Lung (tissue), 12 donors: ENCODE measurements around the gene LPCAT2. TPM values are rescaled to one million over a fixed set of nuclear protein-coding genes. Genes with fewer than 3 reads are reported as not detected.

Experiments used
- ATAC-seq: fragments of 200-7000 bp; cut with Tn5 transposase; one replicate; pipeline ENCODE4 v1.9.1; 2020; ENCODE audit warnings: moderate number of reproducible peaks; ENCODE audit not compliant: insufficient read depth, low FRiP score
- DNase-seq, 3 donors: peaks; one replicate each; pipeline ENCODE4 v3.0.0-alpha.2; 2013 to 2017
- H3K27ac ChIP-seq, 2 donors: one replicate each; pipeline ENCODE4 v1.5.1; 2013; ENCODE audit warnings: mild to moderate bottlenecking in 2 of 2, moderate library complexity in 2 of 2, control low read depth in 1 of 2, inconsistent platforms in 1 of 2, low read depth in 1 of 2, low read length in 1 of 2
- H3K27me3 ChIP-seq, 3 donors: one replicate each; pipeline ENCODE4 v1.5.1; 2013; ENCODE audit warnings: low read length in 2 of 3; ENCODE audit not compliant: control insufficient read depth in 3 of 3, insufficient read depth in 3 of 3
- H3K36me3 ChIP-seq, 4 donors: one replicate each; pipeline ENCODE4 v1.5.1; 2013; ENCODE audit warnings: low read length in 4 of 4, mild to moderate bottlenecking in 1 of 4, moderate library complexity in 1 of 4; ENCODE audit not compliant: control insufficient read depth in 4 of 4, insufficient read depth in 4 of 4
- H3K4me1 ChIP-seq, 5 donors: one replicate each; pipeline ENCODE4 v1.5.1; 2013; ENCODE audit warnings: low read length in 5 of 5, mild to moderate bottlenecking in 2 of 5, moderate library complexity in 1 of 5; ENCODE audit not compliant: control insufficient read depth in 5 of 5, insufficient read depth in 5 of 5
- H3K4me3 ChIP-seq: one replicate; pipeline ENCODE4 v1.5.1; 2013; ENCODE audit warnings: mild to moderate bottlenecking, control low read depth, moderate library complexity
- H3K9ac ChIP-seq, 2 donors: one replicate each; pipeline ENCODE4 v1.5.1; 2013; ENCODE audit warnings: low read length in 2 of 2, control low read depth in 1 of 2; ENCODE audit not compliant: insufficient read depth in 1 of 2
- H3K9me3 ChIP-seq, 4 donors: one replicate each; pipeline ENCODE4 v1.5.1; 2013; ENCODE audit warnings: low read length in 3 of 4, mild to moderate bottlenecking in 1 of 4, moderate library complexity in 1 of 4; ENCODE audit not compliant: control insufficient read depth in 4 of 4, insufficient read depth in 3 of 4
- WGBS, 2 donors: extraction: QIAGEN DNeasy Blood & Tissue Kit; methylation state at CpG; one replicate each; pipeline ENCODE4 v1.1.7; 2013; 5-methylcytosine and 5-hydroxymethylcytosine counted together
- polyA plus RNA-seq, 2 donors: library from polyadenylated mRNA; stranded (reverse); fragments of 200-250 nt; gene quantifications; one replicate each; pipeline ENCODE4 v1.2.1, GENCODE V29; 2013
- total RNA-seq, 2 donors: library from RNA; depleted of rRNA in 1 of 2; stranded (reverse); fragments of >200 nt in 1 of 2; gene quantifications; one replicate each; pipeline ENCODE4 v1.2.1, GENCODE V29; 2014 to 2021
- TF ChIP-seq, protein P1 (sequence below): IDR thresholded peaks from 2 replicates; pipeline ENCODE4 v1.5.1; 2012; ENCODE audit warnings: mild to moderate bottlenecking; ENCODE audit errors: control extremely low read depth, extremely low read depth
- donor health status: control.
- donor health status: control.
- donor health status: Bipolar disorder and iron deficiency.
- donor health status: healthy.
- donor health status: DM: yes; HTN: yes; CAD: no.

Gene LPCAT2
- total and polyA plus RNA-seq, 4 donors = 9.5 to 25.3 (median 19.4) TPM

DNA sequence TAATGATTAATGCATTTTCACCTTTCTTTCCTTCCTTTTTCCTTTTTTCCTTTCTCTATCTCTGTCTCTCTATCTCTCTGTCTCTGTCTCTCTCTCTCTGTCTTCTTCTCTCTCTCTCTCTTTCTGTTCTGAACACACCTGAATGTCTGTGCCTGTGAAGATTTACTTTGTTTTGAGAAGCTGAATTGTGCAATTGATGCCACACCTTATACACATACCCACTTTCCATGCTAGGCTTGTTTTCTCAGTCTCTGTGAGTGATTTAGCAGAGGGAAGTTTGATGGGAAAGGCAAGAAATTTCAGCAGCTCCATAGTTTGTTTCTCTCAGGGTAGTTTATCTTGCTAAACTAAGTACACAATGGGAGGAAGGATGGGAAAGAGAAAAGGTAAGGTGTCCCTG lies 48.3 kb downstream of the LPCAT2 start:
- Histone ChIP-seq H3K4me1 (peaks cover 0 to 29% (median 8%) of the 10 kb centered on the region in 5 donors), H3K9me3 (no peaks in the 10 kb centered on the region), H3K27me3 (no peaks in the 10 kb centered on the region), H3K36me3 (peaks cover 1 to 13% (median 2%) of the 10 kb centered on the region in 4 donors), H3K4me3 (no peak overlapping the region), H3K27ac (no peak overlapping the region), H3K9ac (no peak overlapping the region)
- no peak for DNase-seq
- ATAC-seq = no peak
- TF ChIP-seq, protein P1, sequence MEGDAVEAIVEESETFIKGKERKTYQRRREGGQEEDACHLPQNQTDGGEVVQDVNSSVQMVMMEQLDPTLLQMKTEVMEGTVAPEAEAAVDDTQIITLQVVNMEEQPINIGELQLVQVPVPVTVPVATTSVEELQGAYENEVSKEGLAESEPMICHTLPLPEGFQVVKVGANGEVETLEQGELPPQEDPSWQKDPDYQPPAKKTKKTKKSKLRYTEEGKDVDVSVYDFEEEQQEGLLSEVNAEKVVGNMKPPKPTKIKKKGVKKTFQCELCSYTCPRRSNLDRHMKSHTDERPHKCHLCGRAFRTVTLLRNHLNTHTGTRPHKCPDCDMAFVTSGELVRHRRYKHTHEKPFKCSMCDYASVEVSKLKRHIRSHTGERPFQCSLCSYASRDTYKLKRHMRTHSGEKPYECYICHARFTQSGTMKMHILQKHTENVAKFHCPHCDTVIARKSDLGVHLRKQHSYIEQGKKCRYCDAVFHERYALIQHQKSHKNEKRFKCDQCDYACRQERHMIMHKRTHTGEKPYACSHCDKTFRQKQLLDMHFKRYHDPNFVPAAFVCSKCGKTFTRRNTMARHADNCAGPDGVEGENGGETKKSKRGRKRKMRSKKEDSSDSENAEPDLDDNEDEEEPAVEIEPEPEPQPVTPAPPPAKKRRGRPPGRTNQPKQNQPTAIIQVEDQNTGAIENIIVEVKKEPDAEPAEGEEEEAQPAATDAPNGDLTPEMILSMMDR = no peak

DNA sequence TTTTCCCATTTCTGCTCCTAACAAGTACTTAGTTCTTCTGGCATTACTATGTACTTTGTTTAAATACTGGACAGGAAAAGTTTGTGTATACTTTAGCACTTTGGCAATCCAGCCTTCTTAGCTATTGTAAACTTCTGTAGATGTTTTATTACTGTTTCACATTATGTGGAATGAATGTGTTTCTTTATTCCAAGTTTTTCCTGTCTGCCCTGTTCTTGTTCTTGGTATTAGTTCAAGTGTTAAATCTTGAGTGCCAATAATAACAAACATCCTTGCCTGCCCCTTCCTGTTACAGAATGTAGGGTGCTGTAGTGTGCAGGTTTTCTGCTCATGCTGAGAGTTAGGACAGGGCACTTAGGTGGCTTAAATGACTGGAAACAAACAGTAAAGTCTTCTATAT lies 50.4 kb downstream of the LPCAT2 start:
- TF ChIP-seq, protein P1 = no peak
- Histone ChIP-seq H3K9ac (no peak overlapping the region), H3K4me3 (no peak overlapping the region), H3K36me3 (peaks cover 0 to 4% (median 1%) of the 10 kb centered on the region in 4 donors), H3K27ac (no peak overlapping the region), H3K27me3 (no peaks in the 10 kb centered on the region), H3K4me1 (peaks cover 0 to 29% (median 8%) of the 10 kb centered on the region in 5 donors), H3K9me3 (no peaks in the 10 kb centered on the region)
- DNase-seq = peak in 2 of 3 donors; percentile 76 to 80
- ATAC-seq = peak; percentile 80

DNA sequence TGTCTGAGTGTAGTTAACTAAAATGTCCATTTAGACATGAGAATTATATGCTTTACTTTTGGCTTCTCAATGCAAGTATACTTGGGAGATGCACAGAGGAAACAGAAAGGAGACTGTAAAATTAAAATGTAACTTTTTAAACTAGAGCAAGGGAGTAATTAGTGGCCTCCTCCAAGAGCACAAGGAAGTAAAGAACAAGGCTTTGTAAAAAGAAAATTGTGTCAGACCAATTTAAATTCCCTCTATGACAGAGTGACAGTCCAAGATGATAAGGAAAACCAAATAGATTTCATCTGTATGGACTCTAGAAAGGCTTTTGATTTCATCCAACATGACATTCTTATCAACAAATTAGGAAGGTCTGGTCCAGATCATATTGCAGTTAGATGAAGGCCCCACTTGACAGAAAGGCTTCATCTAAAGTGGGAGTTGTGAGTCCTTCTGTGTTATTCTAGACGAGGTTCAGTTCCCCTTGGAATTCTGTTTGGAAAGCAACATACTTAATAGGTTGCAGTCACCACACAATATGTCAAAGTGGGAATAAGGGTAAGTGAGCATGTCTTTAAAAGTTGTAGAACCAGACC lies 51.2 kb downstream of the LPCAT2 start:
- Histone ChIP-seq H3K9ac (no peak overlapping the region), H3K9me3 (no peaks in the 10 kb centered on the region), H3K27ac (no peak overlapping the region), H3K4me1 (peaks cover 0 to 29% (median 8%) of the 10 kb centered on the region in 5 donors), H3K36me3 (peaks cover 0 to 4% (median 0%) of the 10 kb centered on the region in 4 donors), H3K4me3 (no peak overlapping the region), H3K27me3 (no peaks in the 10 kb centered on the region)
- 46 to 85% methylated on average over 1 of the region's 1 CpG for WGBS, 2 donors
- no peak for DNase-seq
- no peak for ATAC-seq
- TF ChIP-seq, protein P1 = no peak
